AG04449 (cell line): Measurements from ENCODE around the gene ABLIM2.

ENCODE experiments used
- CTCF ChIA-PET: fragments of 350-600 bp; formaldehyde crosslinking; extraction: SDS; loops from one replicate; lab custom pipeline; 2021; ENCODE audit warnings: antibody characterized with exemption; lab: Yijun Ruan, JAX
- POLR2A ChIA-PET: fragments of 400-600, 350-600 bp; formaldehyde crosslinking; extraction: SDS; loops from one replicate; lab custom pipeline; 2020; ENCODE audit warnings: antibody characterized with exemption, inconsistent platforms; lab: Yijun Ruan, JAX
- DNase-seq: peaks from one replicate; pipeline ENCODE4 v3.0.0-alpha.2; 2010; ENCODE audit warnings: low read depth, low spot score
- H3K4me3 ChIP-seq: 2 replicates; pipeline ENCODE4 v1.5.1; 2011; ENCODE audit warnings: low read depth, mild to moderate bottlenecking, control low read depth, low read length
- TF ChIP-seq, protein P1 (sequence below): IDR thresholded peaks from one replicate; pipeline ENCODE4 v1.5.1; 2011; ENCODE audit warnings: mild to moderate bottlenecking, moderate library complexity, low read length, control low read depth, inconsistent platforms; ENCODE audit not compliant: insufficient read depth; ENCODE audit errors: missing control alignments

The ABLIM2 gene

DNA sequence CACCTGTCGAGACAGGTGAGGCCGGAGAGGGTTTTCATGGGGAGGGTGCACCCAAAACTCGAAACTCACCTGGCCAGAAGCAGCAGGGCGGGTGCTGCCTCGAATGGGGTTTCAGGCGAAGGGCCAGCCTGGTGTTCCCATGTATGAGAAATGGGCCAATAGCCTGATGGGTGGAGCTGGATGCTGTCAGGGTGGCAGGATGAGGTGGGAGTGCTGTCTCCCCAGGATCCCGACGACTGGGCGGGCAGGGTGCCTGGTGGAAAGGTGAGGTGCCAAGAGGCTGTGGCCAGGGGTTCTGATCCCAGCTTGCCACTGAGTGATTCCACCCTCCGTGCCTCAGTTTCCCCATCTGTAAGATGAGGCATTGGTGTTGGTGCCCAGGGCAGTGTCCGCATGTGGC is 23.7 kb upstream of the ABLIM2 start:
- H3K4me3 ChIP-seq, result no peak overlapping the region
- POLR2A ChIA-PET, result no interaction called here
- TF ChIP-seq, protein P1, sequence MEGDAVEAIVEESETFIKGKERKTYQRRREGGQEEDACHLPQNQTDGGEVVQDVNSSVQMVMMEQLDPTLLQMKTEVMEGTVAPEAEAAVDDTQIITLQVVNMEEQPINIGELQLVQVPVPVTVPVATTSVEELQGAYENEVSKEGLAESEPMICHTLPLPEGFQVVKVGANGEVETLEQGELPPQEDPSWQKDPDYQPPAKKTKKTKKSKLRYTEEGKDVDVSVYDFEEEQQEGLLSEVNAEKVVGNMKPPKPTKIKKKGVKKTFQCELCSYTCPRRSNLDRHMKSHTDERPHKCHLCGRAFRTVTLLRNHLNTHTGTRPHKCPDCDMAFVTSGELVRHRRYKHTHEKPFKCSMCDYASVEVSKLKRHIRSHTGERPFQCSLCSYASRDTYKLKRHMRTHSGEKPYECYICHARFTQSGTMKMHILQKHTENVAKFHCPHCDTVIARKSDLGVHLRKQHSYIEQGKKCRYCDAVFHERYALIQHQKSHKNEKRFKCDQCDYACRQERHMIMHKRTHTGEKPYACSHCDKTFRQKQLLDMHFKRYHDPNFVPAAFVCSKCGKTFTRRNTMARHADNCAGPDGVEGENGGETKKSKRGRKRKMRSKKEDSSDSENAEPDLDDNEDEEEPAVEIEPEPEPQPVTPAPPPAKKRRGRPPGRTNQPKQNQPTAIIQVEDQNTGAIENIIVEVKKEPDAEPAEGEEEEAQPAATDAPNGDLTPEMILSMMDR, result no peak
- no peak for DNase-seq
- CTCF ChIA-PET, result no interaction called here

- no peak overlapping the region for H3K4me3 ChIP-seq
- POLR2A ChIA-PET, result no interaction called here
- CTCF ChIA-PET, result no interaction called here
- no peak for DNase-seq
- TF ChIP-seq, protein P1, result no peak
Measured at GRCh38 chr4:8181844-8182243, 23.2 kb upstream of the ABLIM2 start.

DNA sequence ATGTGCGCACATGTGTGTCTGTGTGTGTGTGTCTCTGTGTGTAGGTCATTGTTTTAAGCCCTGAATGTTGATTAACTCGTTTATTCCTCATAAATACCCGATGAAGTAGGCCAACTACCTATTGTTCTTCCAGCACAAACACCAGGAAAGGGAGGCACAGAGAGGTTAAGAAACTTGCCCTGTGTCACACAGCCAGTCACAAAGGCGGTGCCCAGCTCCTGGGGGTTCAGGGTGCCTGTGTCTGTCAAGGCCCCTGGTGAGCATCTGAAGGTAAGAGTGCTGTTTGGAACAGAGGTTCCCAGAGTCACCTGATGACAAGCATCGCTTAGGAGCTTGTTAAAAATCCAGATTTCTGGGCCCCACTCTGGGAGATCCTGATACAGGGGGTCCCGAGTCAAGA is 22.5 kb upstream of the ABLIM2 start:
- TF ChIP-seq, protein P1, result no peak
- no peak for DNase-seq
- ChIA-PET POLR2A (no interaction called here), CTCF (interaction anchor here (1.4 kb wide), 1 partner anchor 18 kb away, joined by 4 read pairs; the partner anchor contains the start of gene SH3TC1)
- H3K4me3 ChIP-seq, result no peak overlapping the region

DNA sequence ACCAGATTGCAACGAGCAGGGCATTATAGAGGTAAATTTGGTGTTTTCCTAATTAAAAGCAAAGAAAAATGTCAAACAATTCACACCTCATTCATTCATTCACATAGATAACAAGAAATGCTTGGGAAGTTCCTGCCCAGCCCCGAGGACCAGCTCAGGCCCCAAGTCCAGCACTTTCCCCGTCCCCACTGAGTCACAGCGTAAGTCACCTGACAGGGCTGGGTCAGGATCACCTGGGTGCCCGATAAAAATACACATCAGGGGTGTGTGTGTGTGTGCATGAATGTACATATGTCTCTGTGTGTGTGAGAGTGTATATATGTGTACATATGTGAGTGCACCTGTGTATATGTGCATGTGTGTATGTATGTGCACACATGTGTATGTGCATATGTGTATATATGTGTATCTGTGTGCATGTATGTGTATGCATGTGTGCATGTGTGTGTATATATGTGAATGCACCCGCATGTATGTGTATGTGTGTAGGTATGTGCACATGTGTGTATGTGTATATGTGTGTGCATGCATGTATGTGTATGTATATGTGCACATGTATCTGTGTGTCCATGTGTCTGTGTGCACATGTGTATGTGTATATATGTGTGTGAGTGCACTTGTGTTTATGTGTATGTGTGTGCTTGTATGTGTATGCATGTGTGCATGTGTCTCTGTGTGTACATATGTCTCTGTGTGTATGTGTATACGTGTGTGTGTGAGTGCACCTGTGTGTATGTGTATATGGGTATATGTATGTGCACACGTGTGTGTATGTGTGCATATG is 21.9 kb upstream of the ABLIM2 start:
- POLR2A ChIA-PET, result no interaction called here
- DNase-seq, result no peak
- TF ChIP-seq, protein P1, result no peak
- H3K4me3 ChIP-seq, result no peak overlapping the region
- CTCF ChIA-PET, result interaction anchor here (1.1 to 1.6 kb wide), 4 partner anchors 11 to 230 kb away, joined by 3 to 8 read pairs (median 4); partner anchors contain the start of gene SH3TC1

- no peak overlapping the region for H3K4me3 ChIP-seq
- DNase-seq, result no peak
- TF ChIP-seq, protein P1, result no peak
- ChIA-PET POLR2A (no interaction called here), CTCF (interaction anchor here (1.1 to 1.6 kb wide), 5 partner anchors 8 to 231 kb away, joined by 3 to 8 read pairs (median 4); partner anchors contain the start of gene SH3TC1)
Measured at GRCh38 chr4:8179771-8180170, 21.2 kb upstream of the ABLIM2 start.

GRCh38 chr4:8179074-8179473 is 20.5 kb upstream of the ABLIM2 start:
- TF ChIP-seq, protein P1, result no peak
- no peak overlapping the region for H3K4me3 ChIP-seq
- DNase-seq, result no peak
- POLR2A ChIA-PET, result no interaction called here
- CTCF ChIA-PET, result interaction anchor here (0.8 to 1.6 kb wide), 5 partner anchors 9 to 231 kb away, joined by 3 to 8 read pairs (median 3); no protein-coding TSS in a partner anchor
